Chondrocyte (in vitro differentiated cells): ENCODE measurements around the gene AGO4. TPM values are rescaled to one million over a fixed set of nuclear protein-coding genes. Genes with fewer than 3 reads are reported as not detected.
A peak's percentile ranks its signal among the peaks of the same experiment; 100 is the strongest.

Experiments used
- DNase-seq: peaks from one replicate; pipeline ENCODE4 v3.0.0; 2021; ENCODE audit warnings: mixed read lengths, low spot score
- H3K27ac Mint-ChIP-seq: one replicate; pipeline ENCODE4 v1.8.0; 2021; ENCODE audit warnings: mild to moderate bottlenecking, moderate library complexity, mixed read lengths; ENCODE audit not compliant: unreplicated experiment
- H3K27me3 Mint-ChIP-seq: 2 replicates; pipeline ENCODE4 v1.8.0; 2021; ENCODE audit warnings: low read depth, mixed read lengths
- H3K36me3 Mint-ChIP-seq: 2 replicates; pipeline ENCODE4 v1.8.0; 2021; ENCODE audit warnings: low read depth, mixed read lengths
- H3K4me1 Mint-ChIP-seq: 2 replicates; pipeline ENCODE4 v1.8.0; 2021; ENCODE audit warnings: low read depth, mild to moderate bottlenecking, mixed read lengths
- H3K4me3 Mint-ChIP-seq: one replicate; pipeline ENCODE4 v1.8.0; 2021; ENCODE audit warnings: mild to moderate bottlenecking, moderate library complexity, mixed read lengths; ENCODE audit not compliant: unreplicated experiment
- H3K9me3 Mint-ChIP-seq: 2 replicates; pipeline ENCODE4 v1.8.0; 2021; ENCODE audit warnings: low read depth, mixed read lengths
- CTCF ChIP-seq: fragments of 200-600 bp; sonication (generic); IDR thresholded peaks from 2 replicates; pipeline ENCODE4 v1.5.0; 2021; ENCODE audit warnings: antibody characterized with exemption, mild to moderate bottlenecking, moderate library complexity
- total RNA-seq: library from RNA; stranded (reverse); gene quantifications from 3 replicates; pipeline ENCODE4 v1.2.1, GENCODE V29; 2021

Gene AGO4
- total RNA-seq, 1 donor from 2014 or later: 11.8 TPM

GRCh38 chr1:35893051-35893879 is 85.4 kb downstream of the AGO4 start:
- peaks cover 28% of the 10 kb centered on the region for H3K36me3 Mint-ChIP-seq
- DNase-seq: no peak
- H3K4me1 Mint-ChIP-seq: peaks cover 9% of the 10 kb centered on the region
- no peak overlapping the region for H3K27ac Mint-ChIP-seq
- no peaks in the 10 kb centered on the region for H3K9me3 Mint-ChIP-seq
- no peaks in the 10 kb centered on the region for H3K27me3 Mint-ChIP-seq
- no peak overlapping the region for H3K4me3 Mint-ChIP-seq
- TF ChIP-seq CTCF: no peak

- Mint-ChIP-seq H3K36me3 (peaks cover 28% of the 10 kb centered on the region), H3K27me3 (no peaks in the 10 kb centered on the region), H3K27ac (peak overlapping the region; percentile 41), H3K9me3 (no peaks in the 10 kb centered on the region), H3K4me3 (no peak overlapping the region), H3K4me1 (peaks cover 9% of the 10 kb centered on the region)
- no peak for TF ChIP-seq CTCF
- DNase-seq: no peak
Measured at GRCh38 chr1:35894183-35894582, 86.4 kb downstream of the AGO4 start.

- H3K9me3 Mint-ChIP-seq: no peaks in the 10 kb centered on the region
- peaks cover 28% of the 10 kb centered on the region for H3K36me3 Mint-ChIP-seq
- peak overlapping the region; percentile 41 for H3K27ac Mint-ChIP-seq
- no peak overlapping the region for H3K4me3 Mint-ChIP-seq
- DNase-seq: no peak
- H3K27me3 Mint-ChIP-seq: no peaks in the 10 kb centered on the region
- TF ChIP-seq CTCF: no peak
- H3K4me1 Mint-ChIP-seq: peaks cover 9% of the 10 kb centered on the region
Measured at GRCh38 chr1:35894656-35895055, 86.8 kb downstream of the AGO4 start.

- Mint-ChIP-seq H3K4me1 (no peaks in the 10 kb centered on the region), H3K27me3 (no peaks in the 10 kb centered on the region), H3K9me3 (no peaks in the 10 kb centered on the region), H3K36me3 (peaks cover 28% of the 10 kb centered on the region), H3K27ac (no peak overlapping the region), H3K4me3 (no peak overlapping the region)
- peak; percentile 19 for TF ChIP-seq CTCF
- no peak for DNase-seq
Measured at GRCh38 chr1:35899941-35900340, 92.1 kb downstream of the AGO4 start.

GRCh38 chr1:35901235-35901634 is 93.4 kb downstream of the AGO4 start:
- Mint-ChIP-seq H3K4me3 (no peak overlapping the region), H3K4me1 (no peaks in the 10 kb centered on the region), H3K27me3 (no peaks in the 10 kb centered on the region), H3K9me3 (no peaks in the 10 kb centered on the region), H3K27ac (no peak overlapping the region), H3K36me3 (peaks cover 27% of the 10 kb centered on the region)
- no peak for TF ChIP-seq CTCF
- DNase-seq: no peak
